Activated CD4-positive, CD25-positive, alpha-beta regulatory T cell treated with anti-CD3 and anti-CD28 coated beads, Interleukin-2, amount 50 U/mL, for 72 hours (primary cell): ENCODE data around the gene COL24A1.
"Not testable (repeated sequence)": the region's sequence is repeated elsewhere in the genome, so short reads cannot be mapped to it uniquely, and the experiment has no call there.

Experiments used
- DNase-seq: peaks from one replicate; pipeline ENCODE4 v3.0.0; 2021

The COL24A1 gene

GRCh38 chr1:85867189-85867588 is 289.4 kb downstream of the COL24A1 start:
- DNase-seq: no peak

GRCh38 chr1:85865213-85865612 is 291.4 kb downstream of the COL24A1 start:
- DNase-seq: no peak

GRCh38 chr1:85864727-85865126 is 291.8 kb downstream of the COL24A1 start:
- no peak for DNase-seq

GRCh38 chr1:85863639-85864038 is 292.9 kb downstream of the COL24A1 start:
- DNase-seq: not testable (repeated sequence)

GRCh38 chr1:85862456-85862855 is 294.1 kb downstream of the COL24A1 start:
- DNase-seq: no peak

- DNase-seq: no peak
These were observed 298.6 kb downstream of the COL24A1 start for GRCh38 chr1:85857991-85858390.

GRCh38 chr1:85850238-85850637 is 306.3 kb downstream of the COL24A1 start:
- no peak for DNase-seq

- DNase-seq: no peak
These were observed 306.9 kb downstream of the COL24A1 start for GRCh38 chr1:85849660-85850059.

GRCh38 chr1:85847356-85847755 is 309.2 kb downstream of the COL24A1 start:
- DNase-seq: no peak

GRCh38 chr1:85846706-85847105 is 309.9 kb downstream of the COL24A1 start:
- DNase-seq: no peak

GRCh38 chr1:85839459-85839858 is 317.1 kb downstream of the COL24A1 start:
- DNase-seq: no peak

- no peak for DNase-seq
These were observed 318.3 kb downstream of the COL24A1 start for GRCh38 chr1:85838238-85838637.

- DNase-seq: no peak
These were observed 319.8 kb downstream of the COL24A1 start for GRCh38 chr1:85836736-85837135.

GRCh38 chr1:85833165-85833564 is 323.4 kb downstream of the COL24A1 start:
- DNase-seq: not testable (repeated sequence)

- no peak for DNase-seq
These were observed 325.7 kb downstream of the COL24A1 start for GRCh38 chr1:85830837-85831236.

- DNase-seq: no peak
These were observed 332.3 kb downstream of the COL24A1 start for GRCh38 chr1:85824066-85824840.

- no peak for DNase-seq
These were observed 333.9 kb downstream of the COL24A1 start for GRCh38 chr1:85822696-85823095.

GRCh38 chr1:85818371-85818770 is 338.2 kb downstream of the COL24A1 start:
- DNase-seq: no peak

- no peak for DNase-seq
These were observed 340.0 kb downstream of the COL24A1 start for GRCh38 chr1:85816606-85817005.

- no peak for DNase-seq
These were observed 340.7 kb downstream of the COL24A1 start for GRCh38 chr1:85815906-85816305.

- DNase-seq: no peak
These were observed 350.2 kb downstream of the COL24A1 start for GRCh38 chr1:85806236-85806965.

GRCh38 chr1:85801520-85801919 is 355.1 kb downstream of the COL24A1 start:
- DNase-seq: no peak

GRCh38 chr1:85799737-85800136 is 356.8 kb downstream of the COL24A1 start:
- DNase-seq: no peak

GRCh38 chr1:85798419-85798818 is 358.2 kb downstream of the COL24A1 start:
- DNase-seq: no peak
